Activated CD8-positive, alpha-beta memory T cell treated with anti-CD3 and anti-CD28 coated beads for 1 hour (primary cell): ENCODE measurements around the gene PDLIM4.

Source experiments
- DNase-seq, 2 donors: peaks; one replicate each; pipeline ENCODE4 v3.0.0-alpha.2; 2020; ENCODE audit warnings: low read depth in 1 of 2; ENCODE audit errors: extremely low read depth in 1 of 2

Gene PDLIM4

GRCh38 chr5:132280371-132281240 lies 23.1 kb downstream of the PDLIM4 start:
- no peak for DNase-seq

DNA sequence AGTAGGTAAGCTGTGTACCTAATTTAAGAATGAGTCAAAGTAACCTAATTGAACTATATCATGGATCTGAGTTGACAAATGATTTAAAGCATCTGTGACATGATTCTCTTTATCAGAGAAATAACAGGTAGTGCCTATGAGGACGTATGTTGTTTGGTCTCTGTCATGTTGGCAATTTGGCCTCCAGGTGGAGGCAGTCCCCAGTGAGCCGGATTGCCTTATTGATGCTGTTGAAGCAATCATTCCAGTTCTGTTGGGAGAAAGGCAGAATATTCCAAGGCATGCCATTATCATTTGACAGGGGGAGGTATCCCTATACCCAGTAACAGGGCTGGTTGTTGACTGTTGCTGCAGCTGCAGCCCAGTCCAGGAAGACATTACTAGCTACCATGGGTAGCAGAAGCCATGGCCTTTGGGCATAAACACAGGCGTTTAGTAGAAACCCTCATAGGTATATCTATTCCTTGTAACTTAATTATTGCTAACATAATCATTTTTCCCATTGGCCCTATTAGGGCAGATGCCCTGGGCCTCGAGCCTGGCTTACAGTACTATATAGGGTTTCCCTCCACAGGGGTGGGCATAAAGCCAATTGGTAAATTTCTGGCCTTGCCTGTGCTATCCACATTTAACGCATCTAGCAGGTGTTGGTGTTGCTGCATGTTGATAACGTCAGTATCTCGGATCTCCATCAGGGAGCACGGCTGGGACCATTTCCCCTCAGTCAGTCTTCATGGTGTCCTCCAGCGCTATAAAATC lies 24.5 kb downstream of the PDLIM4 start:
- DNase-seq = no peak

GRCh38 chr5:132283423-132284043 lies 26.0 kb downstream of the PDLIM4 start:
- DNase-seq = no peak

DNA sequence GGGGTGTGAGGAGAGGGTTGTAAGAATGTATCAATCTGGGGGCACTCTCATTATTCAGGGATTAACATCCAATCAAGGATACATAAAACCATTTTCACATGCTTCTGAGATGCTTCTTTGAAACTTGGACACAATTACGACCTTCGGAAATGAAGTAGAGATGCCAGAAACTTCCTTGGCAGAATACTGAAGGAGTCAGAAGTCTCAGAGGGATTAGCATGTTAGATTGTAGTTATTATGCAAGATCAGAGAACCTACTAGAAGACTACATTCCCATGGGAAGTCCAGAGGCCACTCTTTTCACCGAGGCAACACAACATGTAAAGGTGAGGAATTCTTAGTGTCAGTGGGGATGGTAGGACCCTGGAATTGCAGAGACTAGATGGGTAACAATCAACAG lies 31.6 kb downstream of the PDLIM4 start:
- DNase-seq = no peak

DNA sequence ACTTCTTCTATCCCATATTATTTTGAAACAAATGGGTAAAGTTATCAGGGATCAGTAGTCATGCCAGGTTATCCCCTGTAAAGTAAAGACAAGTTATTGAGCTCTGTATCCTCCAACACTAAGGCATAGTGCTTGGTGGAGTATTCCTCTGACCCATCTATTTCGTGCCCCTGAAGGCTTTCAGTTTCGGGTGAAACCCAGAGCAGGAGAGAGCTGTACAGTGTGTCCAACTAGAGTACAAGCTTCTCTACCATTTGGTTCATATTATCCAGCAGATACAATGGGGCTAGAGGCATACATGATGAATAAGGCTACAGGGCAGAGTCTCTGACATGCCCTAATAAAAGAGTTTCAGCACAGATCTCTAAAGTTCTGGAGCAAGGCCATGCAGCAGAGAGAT lies 33.5 kb downstream of the PDLIM4 start:
- no peak for DNase-seq

GRCh38 chr5:132293066-132293991 lies 35.8 kb downstream of the PDLIM4 start:
- DNase-seq = peak in 1 of 2 donors; percentile 44

DNA sequence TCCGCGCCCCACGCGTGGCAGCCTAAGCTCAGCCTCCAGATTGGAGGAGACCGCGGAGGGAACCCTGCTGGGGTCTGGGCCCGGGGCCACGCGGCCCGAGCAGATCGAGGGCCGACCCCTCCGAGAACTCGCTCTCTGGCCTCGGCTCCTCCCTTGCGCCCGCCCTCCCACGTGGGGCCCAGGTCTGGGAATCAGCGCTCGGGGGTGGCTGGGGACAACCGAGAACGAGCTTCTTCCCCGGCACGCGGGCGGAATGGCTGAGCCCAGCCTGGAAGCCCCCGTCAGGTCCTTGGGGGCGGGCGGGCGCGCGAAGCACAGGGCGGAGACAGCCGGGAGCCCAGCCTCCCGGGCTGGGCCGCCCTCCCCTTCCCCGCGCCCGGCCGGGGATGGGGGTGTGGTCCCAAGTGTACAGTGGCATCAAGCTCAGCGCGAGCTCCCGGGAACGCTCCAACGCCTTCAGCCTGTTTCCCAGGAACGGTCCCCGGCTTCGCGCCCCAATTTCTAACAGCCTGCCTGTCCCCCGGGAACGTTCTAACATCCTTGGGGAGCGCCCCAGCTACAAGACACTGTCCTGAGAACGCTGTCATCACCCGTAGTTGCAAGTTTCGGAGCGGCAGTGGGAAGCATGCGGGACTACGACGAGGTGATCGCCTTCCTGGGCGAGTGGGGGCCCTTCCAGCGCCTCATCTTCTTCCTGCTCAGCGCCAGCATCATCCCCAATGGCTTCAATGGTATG lies 36.7 kb downstream of the PDLIM4 start, which contains the start of gene SLC22A4:
Gene SLC22A4, plus strand, starts transcription at position 403 of the 736 bp plus-strand sequence. Its CDS starts 223 bp downstream, at position 626.
- peak; percentile 40 to 54 for DNase-seq

- DNase-seq = peak; percentile 44 to 54
Observed at GRCh38 chr5:132294728-132295504, 37.4 kb downstream of the PDLIM4 start.

- no peak for DNase-seq
Observed at GRCh38 chr5:132295505-132296411, 38.3 kb downstream of the PDLIM4 start.

DNA sequence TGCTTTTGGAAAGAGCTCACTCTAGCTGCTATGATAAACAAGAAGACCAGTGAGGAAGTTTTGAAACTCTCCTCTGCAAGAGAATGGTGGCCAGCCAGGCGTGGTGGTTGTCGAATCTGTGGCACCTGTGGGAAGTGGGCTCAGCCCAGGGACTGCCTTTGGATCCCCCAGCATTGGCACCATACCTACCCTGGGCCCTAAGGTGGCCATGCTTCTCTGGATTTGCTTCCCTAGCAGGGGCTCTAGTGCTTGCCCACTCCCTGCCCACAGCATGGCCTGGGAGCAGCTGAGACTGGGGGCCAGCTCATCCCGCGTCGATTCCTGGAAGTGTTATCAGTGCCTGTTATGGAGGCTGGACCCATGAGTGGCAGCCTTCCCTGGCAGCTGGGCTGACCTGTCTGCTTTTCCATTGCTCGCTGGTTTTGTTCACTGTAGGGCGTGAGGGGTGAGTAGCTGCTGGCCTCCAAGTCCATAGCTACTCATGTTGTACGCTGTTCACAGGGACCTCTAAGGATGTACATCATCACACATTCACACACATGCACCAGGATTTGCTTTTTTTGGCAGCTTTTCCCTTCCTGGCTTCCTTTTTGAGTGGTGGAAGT lies 39.0 kb downstream of the PDLIM4 start:
- no peak for DNase-seq

- DNase-seq = no peak
Observed at GRCh38 chr5:132297211-132297940, 39.9 kb downstream of the PDLIM4 start.

- DNase-seq = no peak
Observed at GRCh38 chr5:132298298-132299212, 41.1 kb downstream of the PDLIM4 start.

DNA sequence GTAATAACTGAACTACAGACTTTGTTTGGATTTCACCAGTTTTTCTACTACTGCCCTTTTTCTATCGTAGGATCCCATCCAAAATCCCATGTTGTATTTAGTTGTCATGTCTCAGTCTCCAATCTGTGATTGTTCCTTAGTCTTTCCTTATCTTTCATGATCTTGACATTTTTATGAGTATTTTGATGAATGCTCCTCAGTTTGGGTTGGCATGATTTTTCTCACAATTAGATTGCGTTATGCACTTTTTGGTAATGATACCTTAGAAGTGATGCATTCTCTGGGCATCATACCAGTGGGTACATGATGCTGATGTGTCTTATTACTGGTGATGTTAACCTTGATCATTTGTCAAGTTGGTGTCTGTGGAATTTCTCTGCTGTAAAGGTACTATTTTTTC lies 42.4 kb downstream of the PDLIM4 start:
- no peak for DNase-seq

GRCh38 chr5:132300577-132301343 lies 43.3 kb downstream of the PDLIM4 start:
- no peak for DNase-seq
